ENCODE data around the gene LCP1.

LCP1 gene

GRCh38 chr13:46088821-46089562 lies 93.0 kb downstream of the LCP1 start:
- Histone ChIP-seq H3K27me3 (replicated peaks in 2 of 5; ENCODE audit: control insufficient read depth in 4 of 5, insufficient read depth in 5 of 5, low read length in 4 of 5) (no peaks in the 10 kb centered on the region), H3K27ac (ENCODE audit: insufficient read depth in 1 of 2, low read depth in 1 of 2, low read length in 2 of 2, poor library complexity in 1 of 2, severe bottlenecking in 2 of 2) (no peak overlapping the region), H3K4me1 (ENCODE audit: control extremely low read depth in 1 of 4, control insufficient read depth in 4 of 4, insufficient read depth in 4 of 4, low read length in 3 of 4) (peaks cover 0 to 7% (median 2%) of the 10 kb centered on the region in 4 experiments), H3K36me3 (ENCODE audit: control insufficient read depth in 4 of 4, insufficient read depth in 4 of 4, low read length in 3 of 4) (no peaks in the 10 kb centered on the region), H3K4me3 (ENCODE audit: control insufficient read depth in 1 of 7, extremely low read depth in 1 of 7, insufficient read depth in 4 of 7, low read depth in 2 of 7, low read length in 6 of 7) (peak overlapping the region in 1 of 7 experiments; percentile 8), H3K9me3 (ENCODE audit: control extremely low read depth in 1 of 5, control insufficient read depth in 4 of 5, insufficient read depth in 2 of 5, low read depth in 1 of 5, low read length in 4 of 5) (no peaks in the 10 kb centered on the region)
- CTCF ChIA-PET, result interaction anchor here (1.0 kb wide), 1 partner anchor 8 kb away, joined by 3 read pairs; no protein-coding TSS in a partner anchor
- POLR2A ChIA-PET, result no interaction called here
- WGBS (ENCODE audit: insufficient coverage), result 97% methylated on average over 4 of the region's 5 CpGs
- DNase-seq, result peak; percentile 48 to 79 (median 62)

GRCh38 chr13:46087481-46087880 lies 94.5 kb downstream of the LCP1 start:
- CTCF ChIA-PET, result interaction anchor here (0.9 kb wide), 2 partner anchors 20 to 34 kb away, joined by 3 read pairs; no protein-coding TSS in a partner anchor
- no peaks in the 10 kb centered on the region for H3K27me3 ChIP-seq (replicated peaks in 2 of 5; ENCODE audit: control insufficient read depth in 4 of 5, insufficient read depth in 5 of 5, low read length in 4 of 5)
- no peak overlapping the region for H3K27ac ChIP-seq (ENCODE audit: insufficient read depth in 1 of 2, low read depth in 1 of 2, low read length in 2 of 2, poor library complexity in 1 of 2, severe bottlenecking in 2 of 2)
- DNase-seq, result no peak
- H3K9me3 ChIP-seq (ENCODE audit: control extremely low read depth in 1 of 5, control insufficient read depth in 4 of 5, insufficient read depth in 2 of 5, low read depth in 1 of 5, low read length in 4 of 5), result no peaks in the 10 kb centered on the region
- POLR2A ChIA-PET, result interaction anchor here (0.6 to 0.8 kb wide), 2 partner anchors 9 to 35 kb away, joined by 3 read pairs; partner anchors contain the start of gene ZC3H13
- peaks cover 0 to 7% (median 2%) of the 10 kb centered on the region in 4 experiments for H3K4me1 ChIP-seq (ENCODE audit: control extremely low read depth in 1 of 4, control insufficient read depth in 4 of 4, insufficient read depth in 4 of 4, low read length in 3 of 4)
- no peaks in the 10 kb centered on the region for H3K36me3 ChIP-seq (ENCODE audit: control insufficient read depth in 4 of 4, insufficient read depth in 4 of 4, low read length in 3 of 4)
- H3K4me3 ChIP-seq (ENCODE audit: control insufficient read depth in 1 of 7, extremely low read depth in 1 of 7, insufficient read depth in 4 of 7, low read depth in 2 of 7, low read length in 6 of 7), result no peak overlapping the region

- DNase-seq, result no peak
- no peaks in the 10 kb centered on the region for H3K9me3 ChIP-seq (ENCODE audit: control extremely low read depth in 1 of 5, control insufficient read depth in 4 of 5, insufficient read depth in 2 of 5, low read depth in 1 of 5, low read length in 4 of 5)
- no peaks in the 10 kb centered on the region for H3K27me3 ChIP-seq (replicated peaks in 2 of 5; ENCODE audit: control insufficient read depth in 4 of 5, insufficient read depth in 5 of 5, low read length in 4 of 5)
- peaks cover 0 to 7% (median 2%) of the 10 kb centered on the region in 4 experiments for H3K4me1 ChIP-seq (ENCODE audit: control extremely low read depth in 1 of 4, control insufficient read depth in 4 of 4, insufficient read depth in 4 of 4, low read length in 3 of 4)
- POLR2A ChIA-PET, result interaction anchor here (0.6 kb wide), 1 partner anchor 10 kb away, joined by 3 read pairs; no protein-coding TSS in a partner anchor
- no peak overlapping the region for H3K4me3 ChIP-seq (ENCODE audit: control insufficient read depth in 1 of 7, extremely low read depth in 1 of 7, insufficient read depth in 4 of 7, low read depth in 2 of 7, low read length in 6 of 7)
- no peaks in the 10 kb centered on the region for H3K36me3 ChIP-seq (ENCODE audit: control insufficient read depth in 4 of 4, insufficient read depth in 4 of 4, low read length in 3 of 4)
- H3K27ac ChIP-seq (ENCODE audit: insufficient read depth in 1 of 2, low read depth in 1 of 2, low read length in 2 of 2, poor library complexity in 1 of 2, severe bottlenecking in 2 of 2), result no peak overlapping the region
- CTCF ChIA-PET, result no interaction called here
- 92% methylated on average over 9 of the region's 12 CpGs for WGBS (ENCODE audit: insufficient coverage)
Measured at GRCh38 chr13:46086985-46087384, 95.0 kb downstream of the LCP1 start.

- Histone ChIP-seq H3K27ac (ENCODE audit: insufficient read depth in 1 of 2, low read depth in 1 of 2, low read length in 2 of 2, poor library complexity in 1 of 2, severe bottlenecking in 2 of 2) (no peak overlapping the region), H3K4me3 (ENCODE audit: control insufficient read depth in 1 of 7, extremely low read depth in 1 of 7, insufficient read depth in 4 of 7, low read depth in 2 of 7, low read length in 6 of 7) (no peak overlapping the region), H3K27me3 (replicated peaks in 2 of 5; ENCODE audit: control insufficient read depth in 4 of 5, insufficient read depth in 5 of 5, low read length in 4 of 5) (no peaks in the 10 kb centered on the region), H3K4me1 (ENCODE audit: control extremely low read depth in 1 of 4, control insufficient read depth in 4 of 4, insufficient read depth in 4 of 4, low read length in 3 of 4) (peaks cover 0 to 7% (median 2%) of the 10 kb centered on the region in 4 experiments), H3K9me3 (ENCODE audit: control extremely low read depth in 1 of 5, control insufficient read depth in 4 of 5, insufficient read depth in 2 of 5, low read depth in 1 of 5, low read length in 4 of 5) (no peaks in the 10 kb centered on the region), H3K36me3 (ENCODE audit: control insufficient read depth in 4 of 4, insufficient read depth in 4 of 4, low read length in 3 of 4) (no peaks in the 10 kb centered on the region)
- DNase-seq, result no peak
- ChIA-PET CTCF (interaction anchor here (0.9 to 1.2 kb wide), 2 partner anchors 14 to 27 kb away, joined by 3 to 5 read pairs; no protein-coding TSS in a partner anchor), POLR2A (no interaction called here)
- WGBS (ENCODE audit: insufficient coverage), result 94% methylated on average over 8 of the region's 12 CpGs
Measured at GRCh38 chr13:46086421-46086922, 95.5 kb downstream of the LCP1 start.

- Histone ChIP-seq H3K4me1 (ENCODE audit: control extremely low read depth in 1 of 4, control insufficient read depth in 4 of 4, insufficient read depth in 4 of 4, low read length in 3 of 4) (peaks cover 0 to 7% (median 3%) of the 10 kb centered on the region in 4 experiments), H3K9me3 (ENCODE audit: control extremely low read depth in 1 of 5, control insufficient read depth in 4 of 5, insufficient read depth in 2 of 5, low read depth in 1 of 5, low read length in 4 of 5) (no peaks in the 10 kb centered on the region), H3K4me3 (ENCODE audit: control insufficient read depth in 1 of 7, extremely low read depth in 1 of 7, insufficient read depth in 4 of 7, low read depth in 2 of 7, low read length in 6 of 7) (no peak overlapping the region), H3K27ac (ENCODE audit: insufficient read depth in 1 of 2, low read depth in 1 of 2, low read length in 2 of 2, poor library complexity in 1 of 2, severe bottlenecking in 2 of 2) (no peak overlapping the region), H3K27me3 (replicated peaks in 2 of 5; ENCODE audit: control insufficient read depth in 4 of 5, insufficient read depth in 5 of 5, low read length in 4 of 5) (no peaks in the 10 kb centered on the region), H3K36me3 (ENCODE audit: control insufficient read depth in 4 of 4, insufficient read depth in 4 of 4, low read length in 3 of 4) (no peaks in the 10 kb centered on the region)
- WGBS (ENCODE audit: insufficient coverage), result 98% methylated on average over 10 of the region's 13 CpGs
- ChIA-PET CTCF (interaction anchor here (0.9 to 1.9 kb wide), 4 partner anchors 14 to 40 kb away, joined by 3 to 5 read pairs (median 4); no protein-coding TSS in a partner anchor), POLR2A (no interaction called here)
- DNase-seq, result no peak
Measured at GRCh38 chr13:46085737-46086136, 96.2 kb downstream of the LCP1 start.

GRCh38 chr13:46082324-46082723 lies 99.7 kb downstream of the LCP1 start:
- whole genome bisulfite sequencing (ENCODE audit: insufficient coverage), result 97% methylated on average over 4 of the region's 5 CpGs
- Histone ChIP-seq H3K4me1 (ENCODE audit: control extremely low read depth in 1 of 4, control insufficient read depth in 4 of 4, insufficient read depth in 4 of 4, low read length in 3 of 4) (peaks cover 4 to 14% (median 10%) of the 10 kb centered on the region in 4 experiments), H3K4me3 (ENCODE audit: control insufficient read depth in 1 of 7, extremely low read depth in 1 of 7, insufficient read depth in 4 of 7, low read depth in 2 of 7, low read length in 6 of 7) (no peak overlapping the region), H3K27ac (ENCODE audit: insufficient read depth in 1 of 2, low read depth in 1 of 2, low read length in 2 of 2, poor library complexity in 1 of 2, severe bottlenecking in 2 of 2) (no peak overlapping the region), H3K9me3 (ENCODE audit: control extremely low read depth in 1 of 5, control insufficient read depth in 4 of 5, insufficient read depth in 2 of 5, low read depth in 1 of 5, low read length in 4 of 5) (no peaks in the 10 kb centered on the region), H3K36me3 (ENCODE audit: control insufficient read depth in 4 of 4, insufficient read depth in 4 of 4, low read length in 3 of 4) (no peaks in the 10 kb centered on the region), H3K27me3 (replicated peaks in 2 of 5; ENCODE audit: control insufficient read depth in 4 of 5, insufficient read depth in 5 of 5, low read length in 4 of 5) (no peaks in the 10 kb centered on the region)
- POLR2A ChIA-PET, result no interaction called here
- CTCF ChIA-PET, result interaction anchor here (0.7 to 1.6 kb wide), 4 partner anchors 10 to 37 kb away, joined by 3 to 4 read pairs (median 4); no protein-coding TSS in a partner anchor
- no peak for DNase-seq

GRCh38 chr13:46079770-46080169 lies 102.2 kb downstream of the LCP1 start:
- CTCF ChIA-PET, result no interaction called here
- no CpG with 5 or more reads among the region's 2 CpGs for WGBS (ENCODE audit: insufficient coverage)
- Histone ChIP-seq H3K27ac (ENCODE audit: insufficient read depth in 1 of 2, low read depth in 1 of 2, low read length in 2 of 2, poor library complexity in 1 of 2, severe bottlenecking in 2 of 2) (no peak overlapping the region), H3K4me1 (ENCODE audit: control extremely low read depth in 1 of 4, control insufficient read depth in 4 of 4, insufficient read depth in 4 of 4, low read length in 3 of 4) (peaks cover 4 to 16% (median 10%) of the 10 kb centered on the region in 4 experiments), H3K36me3 (ENCODE audit: control insufficient read depth in 4 of 4, insufficient read depth in 4 of 4, low read length in 3 of 4) (no peaks in the 10 kb centered on the region), H3K9me3 (ENCODE audit: control extremely low read depth in 1 of 5, control insufficient read depth in 4 of 5, insufficient read depth in 2 of 5, low read depth in 1 of 5, low read length in 4 of 5) (no peaks in the 10 kb centered on the region), H3K27me3 (replicated peaks in 2 of 5; ENCODE audit: control insufficient read depth in 4 of 5, insufficient read depth in 5 of 5, low read length in 4 of 5) (no peaks in the 10 kb centered on the region), H3K4me3 (ENCODE audit: control insufficient read depth in 1 of 7, extremely low read depth in 1 of 7, insufficient read depth in 4 of 7, low read depth in 2 of 7, low read length in 6 of 7) (no peak overlapping the region)
- DNase-seq, result peak in 2 of 3 donors; percentile 10 to 32
- POLR2A ChIA-PET, result interaction anchor here (0.8 kb wide), 1 partner anchor 28 kb away, joined by 3 read pairs; no protein-coding TSS in a partner anchor

Measured in common myeloid progenitor, CD34-positive (primary cell).